ENCODE results near the gene HCFC1.
A peak's percentile ranks its signal among the peaks of the same experiment; 100 is the strongest.

Gene HCFC1

DNA sequence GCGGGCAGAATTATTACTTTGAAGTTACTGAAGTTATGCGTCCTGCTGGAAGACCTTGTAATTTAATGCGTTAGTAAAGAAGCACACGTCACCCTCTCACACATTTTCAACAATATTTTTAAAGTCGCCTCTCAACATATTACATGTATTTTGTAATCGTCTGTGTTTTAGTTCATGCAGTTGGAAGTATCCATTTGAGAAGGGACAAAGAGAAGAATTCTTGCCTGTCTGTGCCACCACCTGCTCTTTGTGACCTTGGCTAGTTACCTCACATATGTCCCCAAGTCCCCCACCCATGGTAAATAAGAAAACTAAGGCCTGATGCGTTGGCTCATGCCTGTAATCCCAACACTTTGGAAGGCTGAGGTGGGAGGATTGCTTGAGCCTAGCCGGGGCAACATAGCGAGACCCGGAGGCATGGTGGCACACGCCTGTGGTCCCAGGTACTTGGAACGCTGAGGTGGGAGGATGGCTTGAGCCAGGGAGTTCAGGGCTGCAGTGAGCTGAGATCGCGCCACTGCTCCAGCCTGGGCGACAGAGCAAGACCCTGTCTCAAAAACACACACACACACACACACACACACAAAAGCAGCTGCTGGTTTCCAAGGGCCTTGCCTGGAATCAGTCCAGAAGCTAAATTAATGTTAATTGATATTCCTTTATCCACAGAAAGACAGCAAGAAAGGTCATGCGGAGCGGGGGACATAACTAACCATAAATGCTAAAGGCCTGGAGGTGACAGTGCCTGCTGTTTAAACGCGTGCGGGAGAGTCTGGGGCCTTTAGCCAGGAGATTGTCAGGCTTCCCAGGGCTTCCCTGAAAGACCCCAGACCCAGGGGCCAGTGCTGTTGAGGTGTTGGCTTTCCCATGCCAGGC, 1.7 kb upstream of the HCFC1 start:
- DNase-seq (ENCODE audit: low read depth): no peak

DNA sequence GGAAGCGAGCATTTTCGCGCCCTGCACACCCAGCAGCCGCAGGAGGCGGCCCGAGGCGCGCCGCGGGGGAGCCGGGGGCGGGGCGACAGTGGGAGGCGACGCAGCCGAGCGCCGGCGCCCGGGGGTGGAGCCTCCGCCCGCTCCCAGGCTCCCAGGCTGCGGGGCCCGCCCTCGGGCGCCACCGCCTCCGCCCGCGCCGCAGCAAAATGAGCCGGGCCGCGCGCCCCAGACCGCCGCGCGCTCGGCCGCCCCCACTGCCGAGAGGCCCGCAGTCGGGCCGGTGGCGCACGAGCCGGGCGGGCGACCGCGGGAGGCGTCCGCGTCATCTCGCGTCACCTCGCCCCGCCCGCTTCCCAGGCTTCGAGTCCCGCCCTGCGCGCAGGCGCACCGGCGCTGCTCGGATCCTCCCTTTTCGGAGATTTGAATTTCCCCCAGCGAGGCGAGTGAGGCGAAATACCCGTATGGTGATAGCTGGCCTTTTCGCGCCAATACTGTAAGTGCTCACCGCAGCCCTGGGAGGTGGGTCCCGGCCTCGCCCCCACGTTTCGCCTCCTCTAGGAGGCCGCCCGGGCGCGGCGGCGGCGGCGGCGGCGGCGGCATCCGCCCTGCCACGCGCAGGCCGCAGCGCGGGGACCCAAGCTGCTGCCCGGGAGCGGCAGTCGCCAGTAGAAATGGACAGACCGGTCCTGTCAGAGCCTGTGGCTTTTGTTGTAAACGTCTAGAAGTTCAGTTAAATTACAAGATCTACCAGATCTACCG, 929 bp upstream of the HCFC1 start, which contains the start of gene TMEM187:
TSS of gene TMEM187 (plus strand) at position 387 of the 759 bp plus-strand sequence. CDS start 9,309 bp downstream, outside the sequence.
- peak; percentile 83 for DNase-seq (ENCODE audit: low read depth)

DNA sequence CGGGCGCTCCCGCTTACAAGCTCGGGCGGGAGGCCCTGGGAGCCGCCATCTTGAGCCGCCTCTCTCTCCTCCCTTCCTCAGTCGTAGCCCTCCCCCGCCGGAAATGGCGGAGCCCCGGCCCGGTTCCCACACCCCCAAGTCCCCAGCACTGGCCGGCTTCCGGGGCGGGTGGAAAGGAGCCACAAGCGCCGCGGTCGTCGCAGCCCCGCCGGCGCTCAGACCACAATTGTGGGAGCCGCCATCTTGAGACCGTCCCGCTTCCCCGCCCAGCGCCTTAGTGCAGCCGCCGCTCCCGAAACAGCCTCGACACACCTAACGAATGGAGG, 531 bp downstream of the HCFC1 start:
- DNase-seq (ENCODE audit: low read depth): peak; percentile 79

DNA sequence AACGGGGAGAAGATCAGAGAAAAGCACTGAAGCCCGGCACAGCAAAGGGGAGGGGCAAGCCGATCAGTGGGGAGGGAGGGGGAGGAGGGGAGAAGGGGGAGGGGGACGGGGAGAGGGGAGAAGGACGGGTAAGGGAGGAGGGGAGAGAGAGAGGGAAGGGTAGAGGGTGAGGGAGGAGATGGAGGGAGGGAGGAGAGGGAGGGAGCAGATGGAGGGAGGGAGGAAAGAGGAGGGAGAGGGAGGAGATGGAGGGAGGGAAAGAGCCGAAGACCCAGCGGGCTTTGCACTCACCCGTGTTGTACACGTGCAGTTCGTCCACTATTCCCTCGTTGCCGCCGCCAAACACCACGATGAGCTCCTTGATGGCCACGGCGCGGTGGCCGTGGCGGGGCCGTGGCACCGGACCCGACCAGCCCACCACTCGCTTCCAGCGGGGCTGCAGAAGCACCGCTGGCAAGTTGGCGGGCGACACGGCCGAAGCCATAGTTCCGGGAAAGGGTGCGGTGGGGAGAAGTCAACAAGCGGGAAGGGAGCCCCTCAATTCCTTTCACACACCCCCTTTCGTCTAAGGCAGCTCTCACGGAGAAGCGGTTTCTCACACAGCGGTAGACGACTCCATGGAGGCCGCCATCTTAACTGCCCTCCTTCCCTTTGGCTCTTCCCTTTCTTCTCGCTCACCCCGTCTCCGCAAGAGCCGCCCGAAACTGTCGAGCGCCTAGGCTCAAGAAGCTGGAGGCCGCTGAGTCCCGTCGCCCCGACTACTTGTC, 1.1 kb downstream of the HCFC1 start:
- no peak for DNase-seq (ENCODE audit: low read depth)

DNA sequence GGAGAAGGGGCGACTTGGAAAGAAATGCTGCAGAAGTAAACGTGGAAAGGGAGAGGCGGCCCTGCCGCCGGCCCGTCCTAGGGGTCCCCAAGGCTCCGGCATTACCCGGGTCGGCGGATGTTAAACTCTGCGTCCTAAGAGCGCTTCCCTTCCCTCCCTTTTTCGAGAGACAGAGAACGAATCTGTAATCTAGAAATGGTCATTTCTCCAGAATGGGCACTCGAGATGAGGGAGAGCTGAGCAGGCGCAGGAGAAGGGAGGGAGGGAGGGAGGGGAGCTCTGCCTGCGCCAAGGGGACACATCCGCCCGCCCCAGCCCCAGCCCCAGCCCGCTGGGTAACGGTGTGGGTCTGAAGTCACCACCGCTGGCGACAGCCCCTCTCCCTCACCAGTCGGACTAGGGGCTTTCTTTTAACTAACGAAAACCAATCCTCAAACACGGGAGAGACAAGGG, 1.7 kb downstream of the HCFC1 start:
- DNase-seq (ENCODE audit: low read depth): no peak

DNA sequence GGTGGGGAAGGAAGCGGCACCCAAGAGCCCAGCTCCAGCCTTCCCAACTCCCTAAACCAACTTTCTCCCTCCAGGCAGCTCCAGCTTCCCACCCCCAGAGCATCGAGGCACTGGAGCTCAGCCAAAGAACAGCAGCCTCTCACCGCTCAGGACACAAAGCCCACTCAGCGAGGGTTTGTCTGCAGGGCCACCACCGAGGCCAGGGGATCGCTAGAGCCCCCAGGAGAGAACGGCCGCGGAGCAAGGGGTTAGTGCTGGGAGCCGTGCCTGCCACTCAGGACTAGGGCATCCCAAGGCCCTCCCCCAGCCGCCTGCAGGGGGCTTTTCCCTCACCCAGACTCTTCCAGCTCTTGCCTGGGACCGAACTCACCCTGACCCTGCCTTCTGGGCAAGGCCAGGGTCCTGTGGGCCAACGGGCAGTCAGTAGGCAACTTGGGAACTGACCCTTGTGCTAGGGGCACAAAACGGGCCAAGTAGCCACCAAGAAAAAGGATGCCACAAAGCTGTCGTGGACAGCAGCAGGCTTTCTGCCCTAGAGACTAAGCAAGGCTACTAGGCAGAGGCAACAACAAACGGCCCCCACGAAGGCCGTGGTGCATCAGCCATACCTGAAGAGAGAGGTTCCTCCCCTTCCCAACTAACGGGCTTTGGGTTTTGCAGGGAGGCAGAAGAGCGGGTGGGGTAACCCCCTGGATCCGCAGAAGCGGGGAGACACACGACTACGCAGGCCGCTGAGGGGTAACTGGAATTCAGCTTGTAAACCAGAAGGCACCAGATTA, 2.3 kb downstream of the HCFC1 start:
- DNase-seq (ENCODE audit: low read depth): no peak

DNA sequence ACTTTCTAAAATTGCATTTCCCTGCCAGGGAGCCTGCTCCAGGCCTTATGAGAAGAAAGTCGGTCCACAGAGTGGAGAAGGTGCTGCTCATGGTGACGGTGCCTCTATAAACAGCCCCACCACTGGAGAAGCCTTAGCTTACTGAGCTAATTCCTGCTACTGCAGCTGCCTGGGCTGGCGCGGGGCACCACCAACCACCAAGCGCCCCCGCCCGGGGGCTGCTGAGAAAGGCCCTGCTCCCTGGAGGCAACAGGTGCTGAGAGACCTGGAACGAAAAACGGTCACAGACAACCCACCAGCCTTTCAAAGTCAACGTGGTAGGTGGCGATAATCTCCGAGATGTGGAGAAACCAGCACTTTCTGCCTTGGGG, 2.9 kb downstream of the HCFC1 start:
- DNase-seq (ENCODE audit: low read depth): peak; percentile 24

DNA sequence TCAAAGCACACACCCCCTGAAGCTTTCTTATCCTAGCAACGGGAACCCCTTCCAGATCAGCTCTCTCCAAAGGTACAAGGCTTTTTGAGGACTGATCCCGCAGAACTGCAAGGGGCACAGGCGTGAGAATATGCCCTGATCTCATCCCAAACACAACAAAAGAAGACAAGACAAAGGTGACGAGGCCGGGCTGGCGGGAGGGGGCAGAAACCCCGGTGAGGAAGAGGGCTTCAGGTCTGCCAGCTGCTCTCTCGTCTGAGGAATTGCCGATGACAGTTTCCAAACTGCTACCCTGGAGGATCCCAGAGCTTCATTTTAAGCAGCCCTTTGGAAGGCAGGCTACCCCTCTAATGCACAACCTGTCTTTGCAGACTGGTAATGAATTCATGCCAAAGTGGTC, 3.4 kb downstream of the HCFC1 start:
- no peak for DNase-seq (ENCODE audit: low read depth)

DNA sequence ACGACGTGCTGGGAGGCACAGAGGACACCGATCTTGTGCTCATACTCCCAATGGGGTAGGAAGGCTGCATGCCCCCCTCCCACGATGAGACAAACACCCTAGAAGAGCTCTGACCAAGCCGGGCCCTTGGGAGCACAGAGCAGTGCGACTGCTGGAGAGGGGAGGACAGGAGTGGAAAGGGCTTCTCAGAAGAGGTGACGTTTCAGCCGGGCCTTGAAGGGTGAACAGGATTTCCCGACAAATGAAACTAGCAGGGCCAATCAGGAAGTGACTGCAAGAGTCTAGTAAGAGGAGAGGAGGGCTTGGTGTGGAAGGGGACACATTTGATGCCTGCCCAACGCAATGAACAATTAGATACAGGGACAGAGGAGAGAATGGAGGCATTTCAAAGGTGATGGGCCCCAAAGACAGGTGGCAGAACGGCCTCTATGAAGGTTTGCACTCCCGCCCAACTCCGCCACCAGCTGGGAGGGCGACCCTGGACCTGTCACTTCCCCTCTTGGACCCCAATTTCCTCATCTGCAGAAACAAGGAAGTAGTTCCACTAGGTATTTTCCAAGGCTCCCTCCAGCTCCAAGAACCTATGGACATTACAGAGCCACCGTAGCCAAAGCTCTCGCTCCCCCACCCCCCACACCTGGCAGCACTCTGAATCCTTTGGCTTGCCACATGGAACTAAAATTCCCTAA, 3.9 kb downstream of the HCFC1 start:
- DNase-seq (ENCODE audit: low read depth): no peak

DNA sequence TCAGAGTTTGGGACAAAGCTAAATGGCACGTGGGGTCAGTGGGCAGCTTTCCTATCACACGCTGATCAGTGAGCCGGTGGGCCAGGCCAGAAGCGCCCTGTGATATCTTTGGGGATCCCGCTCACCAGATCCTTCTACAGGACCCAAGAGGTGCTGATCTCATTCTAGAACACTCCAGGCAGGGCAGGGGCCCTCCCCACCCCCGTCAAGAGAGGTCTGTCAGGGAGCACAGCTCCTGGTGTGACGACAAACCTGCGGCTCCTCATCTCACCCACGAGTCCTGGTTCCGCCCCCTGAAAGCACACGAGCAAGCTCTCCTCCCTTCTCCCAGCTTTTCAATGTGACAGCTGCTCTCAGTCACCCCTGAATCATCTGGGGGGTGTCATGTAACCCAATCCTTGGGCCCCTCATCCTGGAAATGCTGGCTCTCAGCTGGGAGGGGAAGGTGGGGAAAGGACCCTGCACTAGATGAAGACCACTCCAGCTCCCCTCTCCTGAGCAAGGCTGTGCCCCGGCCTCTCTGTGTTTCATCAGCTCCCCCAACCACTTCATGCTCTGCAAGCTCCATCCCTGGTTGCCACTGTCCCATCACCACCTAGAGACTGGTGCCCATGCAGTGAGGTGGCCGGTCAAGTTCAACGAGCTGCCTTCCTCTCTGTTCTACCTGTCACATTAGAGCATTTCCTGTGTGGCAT, 4.6 kb downstream of the HCFC1 start:
- DNase-seq (ENCODE audit: low read depth): peak; percentile 24

DNA sequence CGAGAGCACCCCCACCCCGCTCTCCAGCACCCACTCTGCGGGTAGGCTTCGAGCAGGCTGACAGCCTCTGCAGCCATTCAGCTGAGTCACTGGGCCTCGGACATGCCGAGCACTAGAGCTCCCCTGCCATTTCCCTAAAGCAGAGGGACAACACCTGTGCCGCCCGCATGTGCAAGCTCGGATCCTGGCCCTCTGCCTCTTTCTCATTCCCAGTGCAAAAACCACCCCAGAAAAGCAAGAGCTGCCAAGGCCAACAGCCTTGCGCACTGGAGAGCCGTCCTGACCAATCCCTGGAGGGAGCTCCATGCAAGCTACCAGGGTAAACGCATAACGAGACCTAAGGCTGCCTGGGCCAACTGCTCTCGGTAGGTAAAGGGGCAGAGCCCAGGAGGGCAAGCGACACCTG, 5.3 kb downstream of the HCFC1 start:
- DNase-seq (ENCODE audit: low read depth): no peak

DNA sequence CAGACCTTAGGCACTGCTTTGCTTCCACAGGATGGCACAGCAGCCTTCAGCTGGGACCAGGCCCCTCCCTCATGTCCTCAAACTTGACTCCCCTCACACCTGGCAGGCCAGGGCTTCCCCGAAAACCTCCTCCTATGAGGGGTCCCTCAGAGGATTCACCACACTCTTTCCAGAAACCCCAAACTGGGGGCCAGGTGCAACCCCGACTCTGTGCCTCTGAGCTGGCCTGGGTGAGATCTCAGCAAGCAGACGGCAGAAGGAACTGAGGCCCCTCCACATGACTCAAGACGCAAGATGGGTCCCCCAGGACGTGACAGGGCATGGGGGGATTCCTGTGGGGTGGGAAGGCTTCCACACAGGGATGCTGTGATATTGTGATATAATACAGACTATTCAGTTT, 6.2 kb downstream of the HCFC1 start:
- DNase-seq (ENCODE audit: low read depth): no peak

DNA sequence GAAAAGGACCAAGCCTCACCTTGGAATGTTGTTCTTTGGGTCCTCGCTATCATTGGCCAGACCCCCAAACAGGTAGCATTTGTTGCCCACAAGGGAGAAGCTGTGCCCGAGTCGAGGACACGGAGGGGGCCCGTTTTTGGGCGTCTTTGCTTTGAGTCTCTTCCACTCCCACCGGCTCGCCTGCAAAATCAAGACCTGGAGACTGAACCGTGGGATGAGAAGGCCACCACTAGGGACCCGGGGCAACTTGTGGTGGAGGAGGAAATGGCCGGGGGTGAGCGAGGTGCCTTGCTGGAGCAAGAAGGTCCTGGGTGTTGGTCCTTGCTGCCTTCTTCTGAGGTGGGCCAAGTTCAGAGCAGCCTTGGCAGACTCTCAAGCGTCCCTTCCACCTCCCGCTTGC, 7.5 kb downstream of the HCFC1 start:
- no peak for DNase-seq (ENCODE audit: low read depth)

DNA sequence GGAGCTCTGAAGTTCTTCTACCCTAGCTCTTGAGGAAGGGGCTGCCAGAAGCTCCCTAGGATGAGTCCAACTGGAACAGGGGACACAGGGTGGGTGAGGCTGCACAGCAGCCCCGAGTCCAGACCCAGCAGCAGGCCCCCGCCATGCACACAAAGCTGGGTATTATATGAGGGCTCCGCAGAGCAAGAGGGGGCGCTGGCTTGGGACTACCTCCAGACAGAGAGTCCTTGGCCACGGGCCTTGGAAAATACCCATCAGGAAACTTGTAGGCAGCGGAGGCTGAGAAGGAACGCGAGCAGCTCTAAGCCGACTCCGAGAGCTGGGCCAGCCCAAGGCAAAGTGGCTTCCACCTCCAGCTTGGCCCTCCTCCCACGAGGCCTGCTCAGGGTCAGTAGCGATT, 8.1 kb downstream of the HCFC1 start:
- DNase-seq (ENCODE audit: low read depth): no peak

DNA sequence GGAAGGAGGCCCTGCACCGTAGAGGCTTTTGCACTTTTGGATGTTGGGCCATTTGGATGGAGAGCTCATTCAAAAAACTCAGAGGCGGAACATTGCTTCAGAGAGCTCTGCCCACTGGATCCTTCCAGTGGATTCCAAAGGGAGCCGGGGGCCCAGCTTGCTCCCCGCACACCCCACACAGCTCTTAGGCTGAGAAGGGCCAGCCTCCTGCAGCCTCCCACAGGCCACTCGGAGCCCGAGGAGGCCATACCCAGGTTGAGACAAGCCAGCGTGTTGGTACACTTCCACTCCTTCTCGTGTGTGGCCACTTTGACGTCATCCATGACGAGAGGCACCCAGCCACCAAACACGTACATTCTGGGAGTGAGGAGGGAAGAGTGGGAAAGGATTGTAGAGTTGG, 10.3 kb downstream of the HCFC1 start:
- DNase-seq (ENCODE audit: low read depth): no peak

DNA sequence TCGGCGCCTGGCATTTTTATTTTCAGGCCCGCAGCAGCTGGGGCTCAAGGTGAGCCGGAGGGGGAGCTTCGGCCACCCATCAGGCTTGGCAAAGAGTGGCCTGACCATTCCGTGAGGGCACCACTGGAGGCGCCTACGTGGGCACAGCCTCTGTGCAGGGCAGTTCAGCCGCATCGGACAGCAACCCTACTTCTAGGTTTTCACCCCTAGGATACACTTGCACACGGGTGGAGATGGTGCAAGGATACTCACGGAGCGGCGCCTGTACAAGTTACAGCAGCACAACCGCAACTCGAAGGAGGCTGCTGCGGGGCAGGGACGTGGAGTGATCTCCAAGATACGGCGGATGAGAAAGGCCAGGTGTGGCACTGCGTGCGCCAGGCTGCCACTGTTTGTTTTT, 10.8 kb downstream of the HCFC1 start:
- DNase-seq (ENCODE audit: low read depth): no peak

DNA sequence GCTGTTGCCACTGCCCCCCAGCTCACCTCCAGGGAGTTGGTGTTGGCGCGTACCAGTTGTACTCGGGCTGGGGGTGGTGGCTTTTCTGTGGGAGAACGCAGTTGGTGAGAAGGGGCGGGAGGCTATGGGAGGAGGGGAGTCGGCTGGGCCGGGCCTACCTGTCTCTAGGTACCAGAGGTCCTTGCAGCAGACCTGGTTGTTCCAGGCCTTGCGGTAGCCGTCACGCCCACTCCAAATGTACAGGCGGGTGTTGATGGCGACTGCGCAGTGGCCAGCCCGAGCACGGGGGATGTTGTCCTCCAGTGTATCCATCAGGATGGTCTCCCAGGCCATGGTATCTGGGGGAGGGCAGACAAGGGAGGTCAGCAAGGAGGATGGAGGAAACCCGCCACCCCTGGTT, 11.5 kb downstream of the HCFC1 start:
- DNase-seq (ENCODE audit: low read depth): no peak

DNA sequence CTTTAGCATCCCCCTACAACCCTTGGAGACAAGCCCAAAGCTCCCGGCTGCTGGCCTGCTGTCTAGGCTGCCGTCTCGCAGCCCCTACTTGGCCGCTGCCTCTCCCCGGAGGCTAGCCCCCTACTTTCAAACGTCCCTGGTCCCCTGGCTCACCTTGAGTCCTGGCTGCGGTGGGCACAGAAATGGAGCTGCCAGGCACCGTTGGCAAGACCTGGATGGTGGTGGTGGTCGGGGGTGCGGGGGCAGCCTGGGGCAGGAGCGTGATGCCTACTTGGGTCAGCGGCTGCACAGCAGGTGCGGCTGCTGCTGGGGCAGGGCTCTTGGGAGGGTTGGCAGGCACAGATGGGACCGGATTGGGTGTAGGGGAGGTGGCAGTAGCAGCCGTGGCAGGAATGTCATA, 12.0 kb downstream of the HCFC1 start:
- DNase-seq (ENCODE audit: low read depth): no peak

DNA sequence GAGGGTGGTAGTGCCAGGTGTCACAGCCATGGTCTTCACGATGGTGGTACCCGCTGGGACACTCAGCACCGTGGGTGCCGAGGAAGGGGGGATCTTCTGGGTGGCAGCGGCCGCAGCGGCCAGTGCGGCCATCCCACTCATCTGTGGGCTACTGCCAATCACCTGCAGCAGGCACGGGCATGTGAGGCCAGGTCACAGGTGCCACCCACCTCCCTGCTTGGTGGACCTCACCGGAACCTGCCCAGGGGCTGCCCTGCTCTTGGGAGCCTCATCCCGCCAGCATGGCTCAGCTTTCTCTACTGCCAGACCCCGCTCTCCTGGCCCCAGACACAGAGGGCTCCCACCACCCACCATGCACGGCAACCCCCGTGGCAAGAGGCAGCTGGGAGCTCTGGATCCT, 13.0 kb downstream of the HCFC1 start:
- DNase-seq (ENCODE audit: low read depth): no peak

DNA sequence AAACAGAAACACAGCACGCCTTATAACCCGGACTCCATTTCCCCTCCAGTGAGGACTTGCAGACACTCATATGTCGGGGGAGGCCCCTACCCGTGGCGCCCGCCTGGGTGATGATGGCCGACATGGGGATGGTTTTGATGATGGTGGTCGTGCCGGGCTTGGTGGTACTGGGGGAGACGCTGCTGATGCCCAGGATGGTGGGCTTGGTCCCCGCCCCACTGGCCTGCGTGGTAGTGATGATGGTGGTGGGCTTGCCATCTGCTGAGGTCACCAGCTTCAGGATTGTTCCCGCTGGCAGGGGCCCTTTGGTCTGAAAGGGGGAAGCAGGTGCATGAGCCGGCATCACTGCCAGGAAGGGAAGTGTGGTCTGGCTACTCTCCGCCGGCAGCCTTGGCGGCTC, 14.4 kb downstream of the HCFC1 start:
- DNase-seq (ENCODE audit: low read depth): no peak

All from activated T-cell treated with anti-CD3 and anti-CD28 coated beads for 24 hours (primary cell).